IPS-11a (cell line): Measurements from ENCODE around the gene EML4.

Experiments used
- H3K4me3 ChIP-seq: one replicate; pipeline ENCODE4 v1.5.1; 2013; ENCODE audit warnings: low read depth, low read length, control low read depth

The EML4 gene

GRCh38 chr2:42296226-42296625, 127.1 kb downstream of the EML4 start:
- no peak overlapping the region for H3K4me3 ChIP-seq

- H3K4me3 ChIP-seq = no peak overlapping the region
These were observed 128.3 kb downstream of the EML4 start for GRCh38 chr2:42297322-42297936.

- H3K4me3 ChIP-seq = no peak overlapping the region
These were observed 129.0 kb downstream of the EML4 start for GRCh38 chr2:42298132-42298531.

- no peak overlapping the region for H3K4me3 ChIP-seq
These were observed 130.0 kb downstream of the EML4 start for GRCh38 chr2:42298996-42299754.

- H3K4me3 ChIP-seq = no peak overlapping the region
These were observed 131.4 kb downstream of the EML4 start for GRCh38 chr2:42300527-42300926.

GRCh38 chr2:42303252-42303651, 134.1 kb downstream of the EML4 start:
- no peak overlapping the region for H3K4me3 ChIP-seq

- no peak overlapping the region for H3K4me3 ChIP-seq
These were observed 135.0 kb downstream of the EML4 start for GRCh38 chr2:42304059-42304713.

- no peak overlapping the region for H3K4me3 ChIP-seq
These were observed 138.0 kb downstream of the EML4 start for GRCh38 chr2:42307180-42307579.

GRCh38 chr2:42309366-42309765, 140.2 kb downstream of the EML4 start:
- no peak overlapping the region for H3K4me3 ChIP-seq

GRCh38 chr2:42310007-42310515, 140.9 kb downstream of the EML4 start:
- H3K4me3 ChIP-seq = no peak overlapping the region

- H3K4me3 ChIP-seq = no peak overlapping the region
These were observed 143.0 kb downstream of the EML4 start for GRCh38 chr2:42312106-42312505.

- H3K4me3 ChIP-seq = no peak overlapping the region
These were observed 145.8 kb downstream of the EML4 start for GRCh38 chr2:42314892-42315468.

GRCh38 chr2:42315844-42316470, 146.8 kb downstream of the EML4 start:
- no peak overlapping the region for H3K4me3 ChIP-seq

GRCh38 chr2:42316910-42317309, 147.8 kb downstream of the EML4 start:
- H3K4me3 ChIP-seq = no peak overlapping the region

- H3K4me3 ChIP-seq = no peak overlapping the region
These were observed 148.3 kb downstream of the EML4 start for GRCh38 chr2:42317486-42317885.

- H3K4me3 ChIP-seq = no peak overlapping the region
These were observed 148.8 kb downstream of the EML4 start for GRCh38 chr2:42317945-42318344.

GRCh38 chr2:42319265-42319664, 150.1 kb downstream of the EML4 start:
- no peak overlapping the region for H3K4me3 ChIP-seq

- no peak overlapping the region for H3K4me3 ChIP-seq
These were observed 152.4 kb downstream of the EML4 start for GRCh38 chr2:42321452-42322064.

GRCh38 chr2:42324244-42324643, 155.1 kb downstream of the EML4 start:
- H3K4me3 ChIP-seq = no peak overlapping the region

GRCh38 chr2:42324949-42325348, 155.8 kb downstream of the EML4 start:
- no peak overlapping the region for H3K4me3 ChIP-seq

- H3K4me3 ChIP-seq = no peak overlapping the region
These were observed 156.5 kb downstream of the EML4 start for GRCh38 chr2:42325609-42326008.
